GM23338 (cell line): ENCODE measurements around the gene PRG2. TPM values are rescaled to one million over a fixed set of nuclear protein-coding genes. Genes with fewer than 3 reads are reported as not detected.

Source experiments
- ATAC-seq: fragments of 200-7000 bp; cut with Tn5 transposase; 3 replicates; pipeline ENCODE4 v1.9.1; 2020
- DNase-seq: peaks from one replicate; pipeline ENCODE4 v3.0.0-alpha.2; 2015; ENCODE audit warnings: low spot score
- H2AFZ ChIP-seq: fragments of 200-600 bp; sonication (generic); 2 replicates; pipeline ENCODE4 v1.8.0; 2016; ENCODE audit warnings: antibody characterized with exemption, mild to moderate bottlenecking, moderate library complexity
- H3F3A ChIP-seq: fragments of 200-600 bp; sonication (generic); replicated peaks from 2 replicates; pipeline ENCODE4 v1.8.0; 2017; ENCODE audit warnings: antibody characterized with exemption, mixed run types, low read depth
- H3K27ac ChIP-seq: fragments of 200-600 bp; sonication (generic); 2 replicates; pipeline ENCODE4 v1.6.1; 2016; ENCODE audit warnings: low read depth
- H3K27me3 ChIP-seq: fragments of 200-600 bp; sonication (generic); 2 replicates; pipeline ENCODE4 v1.8.0; 2016; ENCODE audit warnings: mild to moderate bottlenecking, mixed run types, moderate library complexity; ENCODE audit not compliant: insufficient read depth
- H3K36me3 ChIP-seq: fragments of 200-600 bp; sonication (generic); 2 replicates; pipeline ENCODE4 v1.8.0; 2016; ENCODE audit warnings: mild to moderate bottlenecking; ENCODE audit not compliant: insufficient read depth
- H3K4me1 ChIP-seq: fragments of 200-600 bp; sonication (generic); 2 replicates; pipeline ENCODE4 v1.8.0; 2016; ENCODE audit warnings: mild to moderate bottlenecking, moderate library complexity; ENCODE audit not compliant: insufficient read depth
- H3K4me2 ChIP-seq: fragments of 200-600 bp; sonication (generic); 2 replicates; pipeline ENCODE4 v1.7.1; 2017; ENCODE audit warnings: mixed run types
- H3K4me3 ChIP-seq: fragments of 200-600 bp; sonication (generic); 2 replicates; pipeline ENCODE4 v1.6.1; 2016; ENCODE audit warnings: mixed run types
- H3K79me2 ChIP-seq: fragments of 200-600 bp; sonication (generic); replicated peaks from 2 replicates; pipeline ENCODE4 v1.8.0; 2017; ENCODE audit warnings: mild to moderate bottlenecking; ENCODE audit not compliant: insufficient read depth
- H3K9me2 ChIP-seq: fragments of 200-600 bp; sonication (generic); 2 replicates; pipeline ENCODE4 v1.8.0; 2017; ENCODE audit not compliant: insufficient read depth
- H4K20me1 ChIP-seq: fragments of 200-600 bp; sonication (generic); replicated peaks from 2 replicates; pipeline ENCODE4 v1.8.0; 2017; ENCODE audit warnings: mild to moderate bottlenecking; ENCODE audit not compliant: insufficient read depth
- H3K27ac Mint-ChIP-seq: 2 replicates; pipeline ENCODE4 v1.8.0; 2020; ENCODE audit warnings: inconsistent platforms, mild to moderate bottlenecking, moderate library complexity, mixed read lengths
- H3K27me3 Mint-ChIP-seq: 3 replicates; pipeline ENCODE4 v1.8.0; 2022; ENCODE audit warnings: low read depth, mild to moderate bottlenecking, moderate library complexity, mixed read lengths, inconsistent platforms; ENCODE audit not compliant: insufficient read depth, poor library complexity
- H3K36me3 Mint-ChIP-seq: 3 replicates; pipeline ENCODE4 v1.8.0; 2021; ENCODE audit warnings: low read depth, mild to moderate bottlenecking, inconsistent platforms, moderate library complexity, mixed read lengths
- H3K4me1 Mint-ChIP-seq: 3 replicates; pipeline ENCODE4 v1.8.0; 2020; ENCODE audit warnings: mild to moderate bottlenecking, inconsistent platforms, mixed read lengths
- H3K4me3 Mint-ChIP-seq: 3 replicates; pipeline ENCODE4 v1.8.0; 2021; ENCODE audit warnings: moderate library complexity, mild to moderate bottlenecking, inconsistent platforms, mixed read lengths
- H3K9me3 Mint-ChIP-seq: 3 replicates; pipeline ENCODE4 v1.8.0; 2020; ENCODE audit warnings: moderate library complexity, mild to moderate bottlenecking, inconsistent platforms, mixed read lengths
- CREB1 ChIP-seq: fragments of 250-450 bp; sonication (Bioruptor Pico); IDR thresholded peaks from 2 replicates; pipeline ENCODE4 v1.5.0; 2020; ENCODE audit warnings: low read depth, mild to moderate bottlenecking, moderate library complexity
- CTCF ChIP-seq, 2 experiments: fragments of 200-600 bp in 1 of 2; sonication (generic) in 1 of 2; conservative IDR thresholded peaks; 2 replicates each; pipeline versions ENCODE4 v1.5.1 to v1.6.1; 2016 to 2017; ENCODE audit warnings: antibody characterized with exemption in 2 of 2, low read depth in 2 of 2, mild to moderate bottlenecking in 2 of 2, moderate library complexity in 1 of 2
- EZH2 ChIP-seq: fragments of 200-600 bp; sonication (generic); IDR thresholded peaks from one replicate; pipeline ENCODE4 v1.8.0; 2017; ENCODE audit warnings: antibody characterized with exemption, mild to moderate bottlenecking, low read depth; ENCODE audit not compliant: unreplicated experiment
- EZH2phosphoT487 ChIP-seq: fragments of 200-600 bp; sonication (generic); IDR thresholded peaks from one replicate; pipeline ENCODE4 v1.8.1; 2018; ENCODE audit warnings: antibody characterized with exemption; ENCODE audit not compliant: unreplicated experiment
- JUNB ChIP-seq: IDR thresholded peaks from one replicate; pipeline ENCODE4 v1.6.1; 2016; ENCODE audit warnings: antibody characterized with exemption; ENCODE audit not compliant: unreplicated experiment
- NANOG ChIP-seq: IDR thresholded peaks from 2 replicates; pipeline ENCODE4 v1.6.1; 2016; ENCODE audit warnings: antibody characterized with exemption, borderline replicate concordance
- POLR2AphosphoS5 ChIP-seq: IDR thresholded peaks from 2 replicates; pipeline ENCODE4 v1.6.1; 2016; ENCODE audit warnings: antibody characterized with exemption, low read depth
- STAT1 ChIP-seq: IDR thresholded peaks from one replicate; pipeline ENCODE4 v1.6.1; 2016; ENCODE audit warnings: antibody characterized with exemption; ENCODE audit not compliant: unreplicated experiment
- ZNF114 ChIP-seq: fragments of 250-450 bp; sonication (Bioruptor Pico); IDR thresholded peaks from 2 replicates; pipeline ENCODE4 v1.5.0; 2020; ENCODE audit warnings: mild to moderate bottlenecking, moderate library complexity
- ZNF331 ChIP-seq: fragments of 250-450 bp; sonication (Bioruptor Pico); IDR thresholded peaks from 2 replicates; pipeline ENCODE4 v1.5.0; 2020; ENCODE audit warnings: low read depth, mild to moderate bottlenecking, moderate library complexity
- long read RNA-seq: library from polyadenylated mRNA; unstranded; transcript quantifications from one replicate; pipeline ENCODE4 v2.0.0, GENCODE V29; 2020; ENCODE audit not compliant: unreplicated experiment
- polyA plus RNA-seq: library from polyadenylated mRNA; unstranded; fragments of >200 nt; fragmentation: Nextera tagmentation; extraction: Ambion mirVana; gene quantifications from 2 replicates; pipeline ENCODE4 v1.2.1, GENCODE V29; 2016
- total RNA-seq: library from RNA; depleted of rRNA; stranded (reverse); fragments of >200 nt; shearing (Covaris generic); gene quantifications from 2 replicates; pipeline ENCODE4 v1.2.3, GENCODE V29; 2014; rRNA removed
- TF ChIP-seq, protein P1 (sequence below): IDR thresholded peaks from 2 replicates; pipeline ENCODE4 v1.6.1; 2016; ENCODE audit warnings: antibody characterized with exemption
- TF ChIP-seq, protein P2 (sequence below): IDR thresholded peaks from one replicate; pipeline ENCODE4 v1.6.1; 2018; ENCODE audit warnings: antibody characterized with exemption; ENCODE audit not compliant: unreplicated experiment
- TF ChIP-seq, protein P3 (sequence below): fragments of 250-450 bp; sonication (Bioruptor Pico); IDR thresholded peaks from 2 replicates; pipeline ENCODE4 v1.5.0; 2020; ENCODE audit warnings: mild to moderate bottlenecking, moderate library complexity

The PRG2 gene
- not detected in 2 replicates for total RNA-seq
- not detected in 2 replicates for polyA plus RNA-seq
- long read RNA-seq: 0 reads

- TF ChIP-seq ZNF331 (CRISPR knock-in tag) (no peak), EZH2 (no peak), NANOG (no peak), POLR2AphosphoS5 (no peak), EZH2phosphoT487 (no peak), STAT1 (no peak), CTCF (conservative IDR thresholded peaks at IDR 0.05; ENCODE audit: low read depth in 2 of 2) (no peak), CREB1 (CRISPR knock-in tag) (no peak), JUNB (no peak), ZNF114 (CRISPR knock-in tag) (no peak)
- TF ChIP-seq, protein P1, sequence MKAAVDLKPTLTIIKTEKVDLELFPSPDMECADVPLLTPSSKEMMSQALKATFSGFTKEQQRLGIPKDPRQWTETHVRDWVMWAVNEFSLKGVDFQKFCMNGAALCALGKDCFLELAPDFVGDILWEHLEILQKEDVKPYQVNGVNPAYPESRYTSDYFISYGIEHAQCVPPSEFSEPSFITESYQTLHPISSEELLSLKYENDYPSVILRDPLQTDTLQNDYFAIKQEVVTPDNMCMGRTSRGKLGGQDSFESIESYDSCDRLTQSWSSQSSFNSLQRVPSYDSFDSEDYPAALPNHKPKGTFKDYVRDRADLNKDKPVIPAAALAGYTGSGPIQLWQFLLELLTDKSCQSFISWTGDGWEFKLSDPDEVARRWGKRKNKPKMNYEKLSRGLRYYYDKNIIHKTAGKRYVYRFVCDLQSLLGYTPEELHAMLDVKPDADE: no peak
- TF ChIP-seq, protein P2, sequence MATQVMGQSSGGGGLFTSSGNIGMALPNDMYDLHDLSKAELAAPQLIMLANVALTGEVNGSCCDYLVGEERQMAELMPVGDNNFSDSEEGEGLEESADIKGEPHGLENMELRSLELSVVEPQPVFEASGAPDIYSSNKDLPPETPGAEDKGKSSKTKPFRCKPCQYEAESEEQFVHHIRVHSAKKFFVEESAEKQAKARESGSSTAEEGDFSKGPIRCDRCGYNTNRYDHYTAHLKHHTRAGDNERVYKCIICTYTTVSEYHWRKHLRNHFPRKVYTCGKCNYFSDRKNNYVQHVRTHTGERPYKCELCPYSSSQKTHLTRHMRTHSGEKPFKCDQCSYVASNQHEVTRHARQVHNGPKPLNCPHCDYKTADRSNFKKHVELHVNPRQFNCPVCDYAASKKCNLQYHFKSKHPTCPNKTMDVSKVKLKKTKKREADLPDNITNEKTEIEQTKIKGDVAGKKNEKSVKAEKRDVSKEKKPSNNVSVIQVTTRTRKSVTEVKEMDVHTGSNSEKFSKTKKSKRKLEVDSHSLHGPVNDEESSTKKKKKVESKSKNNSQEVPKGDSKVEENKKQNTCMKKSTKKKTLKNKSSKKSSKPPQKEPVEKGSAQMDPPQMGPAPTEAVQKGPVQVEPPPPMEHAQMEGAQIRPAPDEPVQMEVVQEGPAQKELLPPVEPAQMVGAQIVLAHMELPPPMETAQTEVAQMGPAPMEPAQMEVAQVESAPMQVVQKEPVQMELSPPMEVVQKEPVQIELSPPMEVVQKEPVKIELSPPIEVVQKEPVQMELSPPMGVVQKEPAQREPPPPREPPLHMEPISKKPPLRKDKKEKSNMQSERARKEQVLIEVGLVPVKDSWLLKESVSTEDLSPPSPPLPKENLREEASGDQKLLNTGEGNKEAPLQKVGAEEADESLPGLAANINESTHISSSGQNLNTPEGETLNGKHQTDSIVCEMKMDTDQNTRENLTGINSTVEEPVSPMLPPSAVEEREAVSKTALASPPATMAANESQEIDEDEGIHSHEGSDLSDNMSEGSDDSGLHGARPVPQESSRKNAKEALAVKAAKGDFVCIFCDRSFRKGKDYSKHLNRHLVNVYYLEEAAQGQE: no peak
- TF ChIP-seq, protein P3, sequence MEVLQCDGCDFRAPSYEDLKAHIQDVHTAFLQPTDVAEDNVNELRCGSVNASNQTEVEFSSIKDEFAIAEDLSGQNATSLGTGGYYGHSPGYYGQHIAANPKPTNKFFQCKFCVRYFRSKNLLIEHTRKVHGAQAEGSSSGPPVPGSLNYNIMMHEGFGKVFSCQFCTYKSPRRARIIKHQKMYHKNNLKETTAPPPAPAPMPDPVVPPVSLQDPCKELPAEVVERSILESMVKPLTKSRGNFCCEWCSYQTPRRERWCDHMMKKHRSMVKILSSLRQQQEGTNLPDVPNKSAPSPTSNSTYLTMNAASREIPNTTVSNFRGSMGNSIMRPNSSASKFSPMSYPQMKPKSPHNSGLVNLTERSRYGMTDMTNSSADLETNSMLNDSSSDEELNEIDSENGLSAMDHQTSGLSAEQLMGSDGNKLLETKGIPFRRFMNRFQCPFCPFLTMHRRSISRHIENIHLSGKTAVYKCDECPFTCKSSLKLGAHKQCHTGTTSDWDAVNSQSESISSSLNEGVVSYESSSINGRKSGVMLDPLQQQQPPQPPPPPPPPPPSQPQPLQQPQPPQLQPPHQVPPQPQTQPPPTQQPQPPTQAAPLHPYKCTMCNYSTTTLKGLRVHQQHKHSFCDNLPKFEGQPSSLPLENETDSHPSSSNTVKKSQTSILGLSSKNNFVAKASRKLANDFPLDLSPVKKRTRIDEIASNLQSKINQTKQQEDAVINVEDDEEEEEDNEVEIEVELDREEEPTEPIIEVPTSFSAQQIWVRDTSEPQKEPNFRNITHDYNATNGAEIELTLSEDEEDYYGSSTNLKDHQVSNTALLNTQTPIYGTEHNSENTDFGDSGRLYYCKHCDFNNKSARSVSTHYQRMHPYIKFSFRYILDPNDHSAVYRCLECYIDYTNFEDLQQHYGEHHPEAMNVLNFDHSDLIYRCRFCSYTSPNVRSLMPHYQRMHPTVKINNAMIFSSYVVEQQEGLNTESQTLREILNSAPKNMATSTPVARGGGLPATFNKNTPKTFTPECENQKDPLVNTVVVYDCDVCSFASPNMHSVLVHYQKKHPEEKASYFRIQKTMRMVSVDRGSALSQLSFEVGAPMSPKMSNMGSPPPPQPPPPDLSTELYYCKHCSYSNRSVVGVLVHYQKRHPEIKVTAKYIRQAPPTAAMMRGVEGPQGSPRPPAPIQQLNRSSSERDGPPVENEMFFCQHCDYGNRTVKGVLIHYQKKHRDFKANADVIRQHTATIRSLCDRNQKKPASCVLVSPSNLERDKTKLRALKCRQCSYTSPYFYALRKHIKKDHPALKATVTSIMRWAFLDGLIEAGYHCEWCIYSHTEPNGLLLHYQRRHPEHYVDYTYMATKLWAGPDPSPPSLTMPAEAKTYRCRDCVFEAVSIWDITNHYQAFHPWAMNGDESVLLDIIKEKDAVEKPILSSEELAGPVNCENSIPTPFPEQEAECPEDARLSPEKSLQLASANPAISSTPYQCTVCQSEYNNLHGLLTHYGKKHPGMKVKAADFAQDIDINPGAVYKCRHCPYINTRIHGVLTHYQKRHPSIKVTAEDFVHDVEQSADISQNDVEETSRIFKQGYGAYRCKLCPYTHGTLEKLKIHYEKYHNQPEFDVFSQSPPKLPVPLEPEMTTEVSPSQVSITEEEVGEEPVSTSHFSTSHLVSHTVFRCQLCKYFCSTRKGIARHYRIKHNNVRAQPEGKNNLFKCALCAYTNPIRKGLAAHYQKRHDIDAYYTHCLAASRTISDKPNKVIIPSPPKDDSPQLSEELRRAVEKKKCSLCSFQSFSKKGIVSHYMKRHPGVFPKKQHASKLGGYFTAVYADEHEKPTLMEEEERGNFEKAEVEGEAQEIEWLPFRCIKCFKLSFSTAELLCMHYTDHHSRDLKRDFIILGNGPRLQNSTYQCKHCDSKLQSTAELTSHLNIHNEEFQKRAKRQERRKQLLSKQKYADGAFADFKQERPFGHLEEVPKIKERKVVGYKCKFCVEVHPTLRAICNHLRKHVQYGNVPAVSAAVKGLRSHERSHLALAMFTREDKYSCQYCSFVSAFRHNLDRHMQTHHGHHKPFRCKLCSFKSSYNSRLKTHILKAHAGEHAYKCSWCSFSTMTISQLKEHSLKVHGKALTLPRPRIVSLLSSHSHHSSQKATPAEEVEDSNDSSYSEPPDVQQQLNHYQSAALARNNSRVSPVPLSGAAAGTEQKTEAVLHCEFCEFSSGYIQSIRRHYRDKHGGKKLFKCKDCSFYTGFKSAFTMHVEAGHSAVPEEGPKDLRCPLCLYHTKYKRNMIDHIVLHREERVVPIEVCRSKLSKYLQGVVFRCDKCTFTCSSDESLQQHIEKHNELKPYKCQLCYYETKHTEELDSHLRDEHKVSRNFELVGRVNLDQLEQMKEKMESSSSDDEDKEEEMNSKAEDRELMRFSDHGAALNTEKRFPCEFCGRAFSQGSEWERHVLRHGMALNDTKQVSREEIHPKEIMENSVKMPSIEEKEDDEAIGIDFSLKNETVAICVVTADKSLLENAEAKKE (CRISPR knock-in tag): no peak
- no peaks in the 10 kb centered on the region for H3K27me3 Mint-ChIP-seq
- Histone ChIP-seq H3K4me1 (no peaks in the 10 kb centered on the region), H3K79me2 (no peaks in the 10 kb centered on the region), H3K4me2 (no peak within 1 kb of the TSS), H2AFZ (no peak within 1 kb of the TSS), H3K9me2 (peaks cover 5% of the 10 kb centered on the region), H3K4me3 (no peak within 1 kb of the TSS), H4K20me1 (no peaks in the 10 kb centered on the region), H3K27ac (no peak within 1 kb of the TSS), H3K36me3 (no peaks in the 10 kb centered on the region), H3K27me3 (no peaks in the 10 kb centered on the region), H3F3A (no peaks in the 10 kb centered on the region)
- ATAC-seq (no peak), DNase-seq (no peak)
- no peaks in the 10 kb centered on the region for H3K36me3 Mint-ChIP-seq
- H3K4me3 Mint-ChIP-seq: no peak within 1 kb of the TSS
- no peak within 1 kb of the TSS for H3K27ac Mint-ChIP-seq
- no peaks in the 10 kb centered on the region for H3K9me3 Mint-ChIP-seq
- no peaks in the 10 kb centered on the region for H3K4me1 Mint-ChIP-seq
Measured at GRCh38 chr11:57390535-57390934, at the start of gene PRG2. Gene PRG2 (minus strand): TSS chr11:57390650. CDS start chr11:57389944, 706 bp downstream.
